SK-MEL-5 (cell line): ENCODE measurements around the gene EPB41L2. TPM values are rescaled to one million over a fixed set of nuclear protein-coding genes. Genes with fewer than 3 reads are reported as not detected.

Source experiments
- DNase-seq: peaks from one replicate; pipeline ENCODE4 v3.0.0-alpha.2; 2016; ENCODE audit warnings: low read depth, low spot score
- in situ Hi-C: cut with HindIII; loops from 2 replicates; pipeline ENCODE4 v1.10.0; 2016; ENCODE audit warnings: low sequenced_read_pairs, high pct_unique_total_duplicates, low pct_unique_long_range_greater_than_20kb
- total RNA-seq: library from RNA; depleted of rRNA; stranded (reverse); fragments of >200 nt; shearing (Covaris generic); gene quantifications from 2 replicates; pipeline ENCODE4 v1.2.3, GENCODE V29; 2014

Gene EPB41L2
- total RNA-seq, 1 experiment from 2014 or later = 12.2 TPM

GRCh38 chr6:131043902-131044447, 19.1 kb downstream of the EPB41L2 start:
- in situ Hi-C loops = no loop called here
- no peak for DNase-seq

GRCh38 chr6:131042664-131043063, 20.4 kb downstream of the EPB41L2 start:
- in situ Hi-C loops = no loop called here
- DNase-seq = no peak

DNA sequence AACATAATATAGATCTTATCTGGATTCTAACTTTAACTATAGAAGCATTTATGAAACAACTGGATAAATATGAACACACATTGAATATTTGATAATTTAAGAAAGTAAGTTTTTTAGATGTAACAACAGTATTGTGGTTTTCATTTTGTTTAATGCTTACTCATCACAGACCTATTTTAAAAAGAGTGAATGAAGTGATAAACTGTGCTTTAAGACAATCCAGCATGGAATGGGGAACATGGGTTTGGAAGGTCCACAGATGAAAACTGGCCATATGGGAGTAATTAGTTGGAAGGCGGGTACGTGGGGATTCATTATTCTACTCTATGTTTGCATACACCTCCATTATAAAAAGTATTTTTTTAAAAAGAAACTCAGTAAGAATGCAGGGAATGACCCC, 21.2 kb downstream of the EPB41L2 start:
- in situ Hi-C loops = no loop called here
- no peak for DNase-seq

DNA sequence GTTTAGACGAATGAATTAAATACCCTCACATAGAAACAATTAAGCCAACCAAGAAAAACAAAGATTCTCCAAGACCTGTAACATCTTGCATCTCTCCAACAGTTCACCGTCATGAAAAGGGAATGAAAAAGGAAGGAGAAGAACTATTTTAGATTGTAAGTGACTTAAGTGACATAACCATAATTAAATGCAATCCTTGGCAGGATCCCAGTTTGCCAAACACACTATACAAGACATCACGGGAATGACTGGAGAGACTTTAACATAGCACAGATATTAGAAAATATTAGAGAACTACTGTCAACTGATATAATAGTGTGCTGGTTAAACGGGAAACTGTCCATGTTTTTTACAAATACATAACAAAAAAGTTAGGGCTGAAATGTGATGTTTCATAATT, 22.2 kb downstream of the EPB41L2 start:
- no peak for DNase-seq
- in situ Hi-C loops = no loop called here

- in situ Hi-C loops = no loop called here
- DNase-seq = no peak
Measured at GRCh38 chr6:131039345-131039680, 23.7 kb downstream of the EPB41L2 start.

- no peak for DNase-seq
- in situ Hi-C loops = no loop called here
Measured at GRCh38 chr6:131038597-131039344, 24.3 kb downstream of the EPB41L2 start.

- no peak for DNase-seq
- in situ Hi-C loops = no loop called here
Measured at GRCh38 chr6:131037194-131037897, 25.7 kb downstream of the EPB41L2 start.

DNA sequence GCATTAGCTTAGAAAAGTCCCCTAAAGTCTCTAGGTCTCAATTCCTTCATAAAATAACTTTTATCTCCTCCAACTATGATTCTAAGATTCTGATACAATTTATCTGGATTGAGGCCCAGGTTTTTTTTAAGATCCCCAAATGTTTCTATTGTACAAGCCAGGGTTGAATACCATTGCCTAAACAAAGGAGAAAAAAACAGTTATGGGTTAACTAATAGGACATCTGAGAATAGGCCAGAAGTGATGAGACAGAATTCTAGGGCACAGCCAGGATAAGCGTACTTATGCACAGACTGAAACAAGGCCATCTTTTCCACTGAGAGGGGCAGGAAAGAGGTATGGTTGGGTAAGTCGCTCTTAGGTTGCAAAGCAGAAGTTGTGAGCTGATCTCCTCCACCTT, 26.4 kb downstream of the EPB41L2 start:
- no peak for DNase-seq

DNA sequence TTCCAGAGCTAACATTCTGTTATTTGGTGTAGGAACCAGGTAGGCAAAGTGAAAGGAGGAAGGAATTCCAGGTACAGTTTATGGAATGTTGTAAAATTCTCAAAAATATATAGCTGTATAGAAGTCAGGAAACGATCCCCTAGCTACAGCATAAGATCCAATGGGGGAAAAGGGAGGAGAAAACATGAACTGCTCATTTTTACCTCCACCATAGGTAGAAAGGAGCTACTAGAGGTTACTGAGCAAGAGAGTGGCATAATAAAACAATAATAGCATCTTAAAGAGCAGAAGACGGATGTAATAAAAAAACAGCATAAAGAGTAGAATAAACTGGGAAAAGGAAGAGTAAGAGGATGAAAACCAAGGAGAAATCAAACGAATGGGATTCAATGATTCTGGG, 26.9 kb downstream of the EPB41L2 start:
- in situ Hi-C loops = no loop called here
- no peak for DNase-seq

More for the DNA sequence above, 26.4 kb downstream of the EPB41L2 start:
- in situ Hi-C loops = no loop called here

GRCh38 chr6:131035582-131035981, 27.5 kb downstream of the EPB41L2 start:
- DNase-seq = no peak
- in situ Hi-C loops = no loop called here

DNA sequence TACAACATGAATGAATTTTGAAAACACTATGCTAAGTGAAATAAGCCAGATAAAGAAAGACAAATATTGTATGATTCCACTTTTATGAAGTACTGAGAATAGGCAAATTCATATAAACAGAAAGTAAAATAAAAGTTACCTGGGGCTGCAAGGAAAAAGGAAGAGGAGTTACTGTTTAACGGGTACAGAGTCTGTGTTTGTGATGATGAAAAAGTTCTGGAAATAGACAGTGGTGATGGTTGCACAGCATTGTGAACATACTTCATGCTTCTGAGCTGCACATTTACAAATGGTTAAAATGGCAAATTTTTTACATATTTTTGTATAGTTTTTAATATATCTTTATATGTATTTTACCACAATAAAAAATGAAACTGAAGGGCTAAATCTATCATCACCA, 29.4 kb downstream of the EPB41L2 start:
- DNase-seq = no peak

GRCh38 chr6:131029626-131030297, 33.3 kb downstream of the EPB41L2 start:
- DNase-seq = no peak
- in situ Hi-C loops = no loop called here

More for the DNA sequence above, 29.4 kb downstream of the EPB41L2 start:
- in situ Hi-C loops = no loop called here

GRCh38 chr6:131027326-131027725, 35.7 kb downstream of the EPB41L2 start:
- in situ Hi-C loops = no loop called here
- DNase-seq = no peak

DNA sequence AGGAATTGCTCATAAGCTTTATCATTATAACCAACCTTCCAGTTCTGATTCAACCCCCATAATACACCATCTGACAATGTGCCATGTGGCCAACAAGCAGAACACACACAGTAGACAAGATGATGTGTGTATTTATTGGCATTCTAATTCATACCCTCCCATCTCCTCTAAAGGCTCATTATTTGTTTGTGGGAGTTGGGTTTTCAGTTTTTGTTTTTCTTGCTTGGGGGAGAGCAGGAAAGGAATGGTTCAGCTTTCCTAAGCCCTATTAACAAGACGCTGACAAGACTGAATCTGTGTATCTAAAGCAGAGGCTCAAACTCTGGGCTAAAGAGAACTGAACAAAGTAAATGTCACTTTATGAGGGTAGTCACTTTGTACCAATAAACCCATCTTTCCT, 36.8 kb downstream of the EPB41L2 start:
- in situ Hi-C loops = no loop called here
- DNase-seq = no peak

DNA sequence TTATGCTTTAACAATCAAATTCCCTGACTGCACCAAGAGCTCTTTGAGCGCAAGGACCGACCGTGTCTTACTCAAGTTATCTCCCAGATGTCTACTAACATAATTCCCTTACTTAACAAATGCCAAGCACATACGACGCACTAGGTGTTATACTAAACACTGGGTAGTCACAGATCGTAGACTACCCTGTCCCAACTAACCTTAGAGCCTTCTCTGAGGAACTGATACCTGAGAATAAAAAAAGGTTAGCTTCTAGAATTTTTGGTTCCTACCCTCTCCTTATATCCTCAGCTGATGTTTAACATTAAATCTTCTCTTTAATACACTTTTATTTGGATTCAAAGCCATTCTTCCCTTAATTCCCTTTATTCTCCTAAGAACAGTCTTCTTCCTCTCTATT, 38.5 kb downstream of the EPB41L2 start:
- in situ Hi-C loops = no loop called here
- no peak for DNase-seq

DNA sequence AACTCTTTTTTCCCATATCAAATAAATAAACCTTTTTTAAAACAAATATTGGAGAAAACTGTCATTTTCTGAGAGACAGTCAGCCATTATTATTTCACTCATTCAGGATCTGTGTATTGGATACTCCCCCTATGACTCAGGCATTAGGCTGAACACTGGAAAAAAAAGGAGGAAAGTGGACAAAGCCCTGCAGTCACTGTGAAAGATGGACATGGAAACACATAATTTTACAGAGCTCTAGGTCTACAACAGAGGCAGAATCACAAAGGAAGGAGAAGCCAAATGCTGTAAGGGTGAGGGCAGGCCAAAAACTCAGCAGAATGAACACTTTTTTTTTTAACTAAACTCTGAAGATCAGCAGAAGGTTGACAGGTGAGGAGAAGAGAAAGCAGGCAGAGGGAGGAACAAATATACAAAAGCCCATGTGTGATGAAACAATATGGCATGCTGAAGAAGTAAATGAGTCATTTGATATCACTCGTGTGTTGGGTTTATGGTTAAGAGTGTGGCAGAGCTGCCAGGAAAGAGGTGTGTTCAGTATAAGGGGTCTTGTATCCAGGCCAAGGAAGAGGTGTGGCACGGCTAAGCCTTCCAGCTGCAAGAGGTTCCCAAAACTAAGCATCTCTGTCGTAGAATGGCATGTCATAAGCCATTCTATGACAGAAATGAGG, 39.1 kb downstream of the EPB41L2 start:
- DNase-seq = peak; percentile 10
- in situ Hi-C loops = no loop called here

DNA sequence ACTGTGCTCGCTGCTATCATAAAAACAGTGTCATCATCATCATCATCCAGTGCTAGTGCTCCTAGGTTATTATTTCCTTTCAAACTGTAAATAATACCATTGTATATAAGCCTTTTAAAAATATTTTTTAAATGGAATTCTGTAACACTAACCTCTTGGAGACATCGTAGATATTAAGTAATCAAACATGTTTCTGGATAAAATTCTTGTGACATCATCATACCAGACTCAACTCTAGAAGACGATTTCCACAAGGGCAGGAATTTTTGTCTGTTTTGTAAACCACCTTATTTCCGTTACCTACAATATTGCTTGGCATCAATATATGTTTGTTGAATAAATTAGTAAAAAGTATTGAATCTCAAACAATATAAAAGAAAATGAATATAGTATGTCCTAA, 40.4 kb downstream of the EPB41L2 start:
- no peak for DNase-seq

GRCh38 chr6:131017962-131018361, 45.1 kb downstream of the EPB41L2 start:
- DNase-seq = no peak
- in situ Hi-C loops = no loop called here

More for the DNA sequence above, 40.4 kb downstream of the EPB41L2 start:
- in situ Hi-C loops = no loop called here
